Measurements from ENCODE around the gene ART1.
"Not testable (repeated sequence)": the region's sequence is repeated elsewhere in the genome, so short reads cannot be mapped to it uniquely, and the experiment has no call there.

The ART1 gene

DNA sequence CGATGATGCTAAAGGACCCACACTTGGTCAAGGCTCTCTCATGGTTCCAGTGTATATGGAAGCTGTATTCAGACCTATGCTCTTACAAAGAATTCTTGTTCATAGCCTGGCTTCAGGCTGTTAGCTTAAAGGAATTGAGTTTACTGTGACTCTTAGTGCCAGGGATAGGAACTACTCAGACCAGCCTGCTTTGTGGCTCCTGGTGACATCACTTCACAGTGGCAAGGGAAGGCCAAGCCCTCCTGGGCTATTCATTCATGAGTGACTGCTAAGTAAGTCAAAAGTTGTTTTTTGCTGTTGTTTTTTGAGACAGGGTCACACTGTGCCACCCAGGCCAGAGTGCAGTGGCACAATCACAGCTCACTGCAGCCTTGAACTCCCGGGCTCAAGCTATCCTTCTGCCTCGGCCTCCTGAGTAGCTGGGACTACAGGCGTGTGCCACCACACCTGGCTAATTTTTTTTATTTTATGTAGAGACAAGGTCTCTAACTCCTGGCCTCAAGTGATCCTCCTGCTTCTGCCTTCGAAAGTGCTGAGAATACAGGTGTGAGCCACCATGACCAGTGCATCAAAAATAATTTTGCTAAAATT is 12.8 kb upstream of the ART1 start:
- Histone ChIP-seq H3K27ac (ENCODE audit: low read depth, low read length, severe bottlenecking) (no peak overlapping the region), H3K4me1 (ENCODE audit: control insufficient read depth, insufficient read depth, low read length, poor library complexity, severe bottlenecking) (no peaks in the 10 kb centered on the region), H3K36me3 (ENCODE audit: control insufficient read depth, insufficient read depth, low read length) (no peaks in the 10 kb centered on the region), H3K9me3 (ENCODE audit: control insufficient read depth, low read length) (no peaks in the 10 kb centered on the region), H3K4me3 (ENCODE audit: extremely low read depth, insufficient read depth, low read length, poor library complexity, severe bottlenecking) (no peak overlapping the region)
- 88 to 100% methylated on average over 4 of the region's 5 CpGs for whole genome bisulfite sequencing, 2 experiments (ENCODE audit: insufficient coverage in 2 of 2)

DNA sequence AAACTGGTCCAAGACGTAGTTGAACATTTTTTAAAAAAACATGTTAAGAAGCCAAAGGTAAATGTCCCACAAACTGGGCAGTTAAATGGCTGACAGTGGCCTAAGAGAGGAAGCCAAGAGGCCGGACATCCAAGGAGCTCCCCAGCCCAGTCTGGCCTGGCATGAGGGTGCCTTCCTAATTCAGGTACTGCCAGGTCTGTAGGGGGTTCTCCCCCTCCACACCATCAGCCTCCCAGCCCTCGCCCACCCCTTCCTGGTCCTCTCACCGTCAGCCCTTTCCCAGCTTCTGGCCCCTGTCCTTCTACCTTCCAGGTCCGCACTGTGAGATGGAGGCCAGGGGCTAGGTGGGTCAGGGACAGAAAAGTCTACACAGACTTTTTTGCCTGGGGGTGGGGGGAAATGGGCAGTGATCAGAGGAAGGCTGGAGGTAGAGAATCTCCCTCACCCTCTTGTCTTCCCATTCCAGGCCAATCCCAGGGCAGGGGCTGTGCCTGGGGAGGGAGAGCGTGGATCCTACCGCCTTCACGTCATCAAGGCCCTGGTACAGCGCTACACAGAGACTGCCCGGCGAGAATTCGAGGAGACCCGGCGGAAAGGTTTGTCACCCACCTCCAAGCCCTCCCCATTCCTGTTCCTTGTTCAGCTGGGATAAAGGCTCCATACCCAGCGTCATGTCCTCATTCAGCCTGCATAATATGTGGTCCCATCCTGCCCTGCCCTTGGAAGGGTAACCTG is 9.1 kb upstream of the ART1 start:
- no peak overlapping the region for H3K27ac ChIP-seq (ENCODE audit: low read depth, low read length, severe bottlenecking)
- H3K36me3 ChIP-seq (ENCODE audit: control insufficient read depth, insufficient read depth, low read length): no peaks in the 10 kb centered on the region
- whole genome bisulfite sequencing, 2 experiments (ENCODE audit: insufficient coverage in 2 of 2): 97 to 98% methylated on average over 11 to 14 of the region's 15 CpGs
- H3K9me3 ChIP-seq (ENCODE audit: control insufficient read depth, low read length): no peaks in the 10 kb centered on the region
- no peaks in the 10 kb centered on the region for H3K4me1 ChIP-seq (ENCODE audit: control insufficient read depth, insufficient read depth, low read length, poor library complexity, severe bottlenecking)
- H3K4me3 ChIP-seq (ENCODE audit: extremely low read depth, insufficient read depth, low read length, poor library complexity, severe bottlenecking): no peak overlapping the region

DNA sequence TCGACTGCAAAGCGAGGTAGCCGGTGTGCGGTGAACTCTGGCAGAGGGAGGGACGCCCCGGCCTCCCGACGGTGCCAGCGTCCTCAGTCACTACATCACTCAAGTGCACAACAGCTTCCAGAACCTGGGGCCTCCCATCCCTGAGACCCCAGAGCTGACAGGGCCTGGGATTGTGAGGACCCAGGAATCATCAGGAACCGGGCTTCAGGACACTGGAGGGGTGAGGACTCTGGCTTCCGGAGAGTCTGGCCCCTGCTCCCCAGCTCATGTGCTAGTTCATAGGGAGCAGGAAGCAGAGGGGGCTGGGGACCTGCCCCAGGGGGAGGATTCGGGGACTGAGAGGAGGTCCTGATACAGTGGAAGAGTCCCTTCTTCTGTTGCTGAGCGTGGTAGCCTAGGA is 7.7 kb upstream of the ART1 start:
- H3K9me3 ChIP-seq (ENCODE audit: control insufficient read depth, low read length): no peaks in the 10 kb centered on the region
- WGBS, 2 experiments (ENCODE audit: insufficient coverage in 2 of 2): 83 to 89% methylated on average over 10 to 12 of the region's 13 CpGs
- H3K27ac ChIP-seq (ENCODE audit: low read depth, low read length, severe bottlenecking): no peak overlapping the region
- no peaks in the 10 kb centered on the region for H3K4me1 ChIP-seq (ENCODE audit: control insufficient read depth, insufficient read depth, low read length, poor library complexity, severe bottlenecking)
- no peaks in the 10 kb centered on the region for H3K36me3 ChIP-seq (ENCODE audit: control insufficient read depth, insufficient read depth, low read length)
- H3K4me3 ChIP-seq (ENCODE audit: extremely low read depth, insufficient read depth, low read length, poor library complexity, severe bottlenecking): no peak overlapping the region

DNA sequence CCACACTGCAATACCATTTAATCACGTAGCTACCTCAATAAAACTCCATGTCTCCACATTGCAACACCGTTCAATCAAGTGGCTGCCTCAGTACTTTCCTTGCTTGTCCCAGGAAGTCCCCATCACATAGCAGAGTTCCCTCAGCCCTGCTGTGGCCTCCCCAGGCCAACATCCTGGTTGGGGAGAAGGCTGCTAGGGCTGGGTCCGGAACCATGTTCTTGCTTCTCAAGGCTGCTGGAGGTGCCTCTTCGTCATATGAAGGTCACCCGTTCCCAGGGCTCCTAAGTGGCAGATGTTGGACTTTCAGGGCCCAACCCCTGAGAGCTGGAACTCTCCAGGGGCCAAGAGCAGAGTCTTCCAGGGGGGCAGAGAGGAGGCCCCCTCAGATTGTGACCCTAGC is 6.4 kb upstream of the ART1 start:
- H3K27ac ChIP-seq (ENCODE audit: low read depth, low read length, severe bottlenecking): no peak overlapping the region
- no peaks in the 10 kb centered on the region for H3K4me1 ChIP-seq (ENCODE audit: control insufficient read depth, insufficient read depth, low read length, poor library complexity, severe bottlenecking)
- no peak overlapping the region for H3K4me3 ChIP-seq (ENCODE audit: extremely low read depth, insufficient read depth, low read length, poor library complexity, severe bottlenecking)
- H3K36me3 ChIP-seq (ENCODE audit: control insufficient read depth, insufficient read depth, low read length): no peaks in the 10 kb centered on the region
- H3K9me3 ChIP-seq (ENCODE audit: control insufficient read depth, low read length): no peaks in the 10 kb centered on the region
- 83 to 94% methylated on average over 5 of the region's 5 CpGs for WGBS, 2 experiments (ENCODE audit: insufficient coverage in 2 of 2)

DNA sequence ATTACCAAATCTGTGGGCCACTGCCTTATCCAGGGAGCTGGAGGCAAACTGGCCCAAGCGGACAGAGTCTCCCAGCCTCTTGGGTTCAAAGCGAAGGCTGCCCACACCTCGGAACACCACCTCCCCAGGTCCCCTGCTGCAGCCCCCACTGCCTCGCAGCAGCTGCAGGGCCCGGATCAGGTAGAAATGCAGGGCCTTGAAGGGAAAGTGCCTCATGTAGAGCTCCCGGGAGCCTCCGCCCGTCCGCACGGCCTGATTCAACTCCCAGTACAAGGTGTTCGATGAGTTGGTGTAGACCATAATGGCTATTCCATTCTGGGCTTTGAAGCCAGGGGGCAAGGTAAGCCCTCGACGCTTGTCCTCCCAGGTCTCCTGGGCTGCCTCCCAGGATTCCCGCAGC is 5.1 kb upstream of the ART1 start:
- Histone ChIP-seq H3K4me1 (ENCODE audit: control insufficient read depth, insufficient read depth, low read length, poor library complexity, severe bottlenecking) (no peaks in the 10 kb centered on the region), H3K9me3 (ENCODE audit: control insufficient read depth, low read length) (peaks cover 7% of the 10 kb centered on the region), H3K27ac (ENCODE audit: low read depth, low read length, severe bottlenecking) (no peak overlapping the region), H3K4me3 (ENCODE audit: extremely low read depth, insufficient read depth, low read length, poor library complexity, severe bottlenecking) (no peak overlapping the region), H3K36me3 (ENCODE audit: control insufficient read depth, insufficient read depth, low read length) (no peaks in the 10 kb centered on the region)
- WGBS, 2 experiments (ENCODE audit: insufficient coverage in 2 of 2): 96 to 98% methylated on average over 10 to 12 of the region's 14 CpGs

DNA sequence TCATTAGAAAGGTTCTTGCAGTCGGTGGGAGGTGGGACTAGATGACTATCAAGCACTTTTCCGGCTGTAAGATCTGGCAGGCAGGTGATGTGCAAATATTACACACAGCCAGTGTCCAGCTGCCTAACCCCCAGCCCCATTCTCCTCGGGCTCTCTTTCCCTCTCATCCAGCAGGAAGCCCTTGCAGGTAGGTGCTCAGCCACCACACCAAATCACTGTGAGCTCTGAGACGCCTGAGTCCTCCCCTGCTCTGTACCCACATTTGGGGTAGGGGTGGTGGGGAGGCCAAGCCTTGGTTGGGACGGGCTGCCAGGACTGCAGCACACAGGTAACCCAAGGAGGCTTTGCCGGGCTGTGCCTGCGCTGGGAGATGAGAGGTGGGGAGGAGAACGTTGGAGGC is 3.7 kb upstream of the ART1 start:
- Histone ChIP-seq H3K36me3 (ENCODE audit: control insufficient read depth, insufficient read depth, low read length) (no peaks in the 10 kb centered on the region), H3K4me3 (ENCODE audit: extremely low read depth, insufficient read depth, low read length, poor library complexity, severe bottlenecking) (peak overlapping the region; percentile 47)
- 46 to 67% methylated on average over 5 to 7 of the region's 8 CpGs for WGBS, 2 experiments (ENCODE audit: insufficient coverage in 2 of 2)

DNA sequence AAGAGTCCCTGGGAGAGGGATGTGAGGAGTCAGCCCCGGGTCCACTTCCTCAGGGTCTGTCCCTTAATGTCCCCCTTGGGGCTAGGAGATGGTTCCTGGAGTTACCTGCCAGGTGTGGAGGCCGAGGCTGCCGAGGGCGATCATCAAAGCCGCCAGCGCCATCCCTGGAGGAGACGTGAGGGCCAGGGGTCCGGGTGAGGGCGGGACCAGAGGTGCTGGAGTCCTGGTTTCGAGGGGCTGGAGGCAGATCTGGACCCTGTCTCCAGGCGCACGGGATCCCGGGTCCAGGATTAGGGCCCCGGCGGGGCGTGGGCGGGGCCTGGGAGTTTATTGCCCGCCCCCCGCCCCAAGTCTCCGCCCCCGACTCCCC is 3.2 kb upstream of the ART1 start, which contains the start of gene ART5:
ART5 (minus strand) TSS at position 292 of the 370 bp plus-strand sequence; CDS start at position 162, 130 bp downstream.
- Histone ChIP-seq H3K4me1 (ENCODE audit: control insufficient read depth, insufficient read depth, low read length, poor library complexity, severe bottlenecking) (no peaks in the 10 kb centered on the region), H3K27ac (ENCODE audit: low read depth, low read length, severe bottlenecking) (peak within 1 kb of the TSS; percentile 93), H3K36me3 (ENCODE audit: control insufficient read depth, insufficient read depth, low read length) (no peaks in the 10 kb centered on the region), H3K9me3 (ENCODE audit: control insufficient read depth, low read length) (peaks cover 10% of the 10 kb centered on the region), H3K4me3 (ENCODE audit: extremely low read depth, insufficient read depth, low read length, poor library complexity, severe bottlenecking) (peak within 1 kb of the TSS; percentile 47)
- WGBS, 2 experiments (ENCODE audit: insufficient coverage in 2 of 2): 19% methylated on average over 15 of the region's 21 CpGs; no CpG with 5 or more reads in 1 of the 2 experiments

More for the DNA sequence above, 3.7 kb upstream of the ART1 start:
- peaks cover 10% of the 10 kb centered on the region for H3K9me3 ChIP-seq (ENCODE audit: control insufficient read depth, low read length)
- no peak overlapping the region for H3K27ac ChIP-seq (ENCODE audit: low read depth, low read length, severe bottlenecking)
- H3K4me1 ChIP-seq (ENCODE audit: control insufficient read depth, insufficient read depth, low read length, poor library complexity, severe bottlenecking): no peaks in the 10 kb centered on the region

DNA sequence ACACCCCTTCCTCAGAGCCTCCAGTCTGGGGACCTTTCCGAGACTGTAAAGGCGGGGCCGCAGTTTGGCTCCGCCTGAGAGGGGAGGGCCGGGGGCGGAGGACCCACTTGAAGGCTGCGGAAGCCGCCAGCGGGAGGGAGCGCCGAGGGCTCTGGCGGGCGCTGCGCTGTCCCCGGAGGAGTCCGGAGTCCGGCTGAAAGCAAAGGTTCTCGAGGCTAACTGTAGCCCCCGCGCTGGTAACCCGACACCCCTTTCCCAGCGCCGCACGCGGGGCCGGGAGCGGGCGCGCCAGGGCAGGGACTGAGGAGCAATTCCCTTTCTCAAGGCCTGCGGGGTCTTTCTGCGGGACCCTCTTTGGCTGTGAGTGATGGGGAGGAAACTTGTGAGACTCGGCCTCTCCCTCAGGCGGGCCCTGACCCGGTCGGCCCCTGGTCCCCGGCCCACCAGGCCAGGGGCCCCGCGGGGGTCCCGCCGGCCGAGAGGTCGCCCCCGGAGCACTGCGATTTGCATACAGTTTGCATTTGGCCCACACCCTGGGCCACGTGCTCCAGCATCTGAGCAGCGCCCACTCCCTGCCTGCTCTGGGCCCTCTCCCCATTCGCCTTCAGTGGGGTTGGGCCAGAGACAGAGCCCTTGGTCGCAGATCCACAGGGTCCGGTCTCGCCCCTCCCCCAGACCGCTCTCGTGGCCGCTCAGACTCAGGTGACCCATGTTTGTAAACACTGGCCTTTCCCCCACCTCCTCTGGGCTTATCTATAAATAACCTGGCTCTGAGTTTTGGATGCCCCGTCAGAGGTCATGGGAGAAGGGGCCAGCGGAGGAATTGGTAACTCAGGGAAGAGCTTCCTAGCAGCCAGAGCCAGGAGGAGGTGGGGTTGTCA is 2.6 kb upstream of the ART1 start:
- Histone ChIP-seq H3K36me3 (ENCODE audit: control insufficient read depth, insufficient read depth, low read length) (no peaks in the 10 kb centered on the region), H3K4me1 (ENCODE audit: control insufficient read depth, insufficient read depth, low read length, poor library complexity, severe bottlenecking) (no peaks in the 10 kb centered on the region), H3K9me3 (ENCODE audit: control insufficient read depth, low read length) (peaks cover 10% of the 10 kb centered on the region), H3K27ac (ENCODE audit: low read depth, low read length, severe bottlenecking) (peak overlapping the region; percentile 93), H3K4me3 (ENCODE audit: extremely low read depth, insufficient read depth, low read length, poor library complexity, severe bottlenecking) (peak overlapping the region; percentile 47)
- WGBS, 2 experiments (ENCODE audit: insufficient coverage in 2 of 2): 0% methylated on average over 48 to 52 of the region's 55 CpGs

DNA sequence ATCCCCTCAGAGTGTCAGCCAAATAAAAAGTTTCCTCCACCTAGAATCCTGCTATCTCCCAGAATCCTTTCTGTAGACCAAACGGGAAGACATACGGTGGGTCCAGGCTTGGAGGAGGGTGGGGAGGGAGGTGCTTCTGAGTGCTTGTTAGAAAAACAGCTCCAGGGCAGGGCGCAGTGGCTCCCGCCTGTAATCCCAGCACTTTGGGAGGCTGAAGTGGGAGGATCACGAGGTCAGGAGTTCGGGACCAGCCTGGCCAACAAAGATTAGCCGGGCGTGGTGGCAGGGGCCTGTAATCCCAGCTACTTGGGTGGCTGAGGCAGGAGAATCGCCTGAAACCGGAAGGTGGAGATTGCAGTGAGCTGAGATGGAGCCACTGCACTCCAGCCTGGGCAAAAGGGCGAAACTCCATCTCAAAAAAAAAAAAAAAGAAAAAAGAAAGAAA is 1.8 kb upstream of the ART1 start:
- H3K4me3 ChIP-seq (ENCODE audit: extremely low read depth, insufficient read depth, low read length, poor library complexity, severe bottlenecking): peak overlapping the region; percentile 47
- WGBS, 2 experiments (ENCODE audit: insufficient coverage in 2 of 2): 55 to 59% methylated on average over 7 of the region's 11 CpGs

DNA sequence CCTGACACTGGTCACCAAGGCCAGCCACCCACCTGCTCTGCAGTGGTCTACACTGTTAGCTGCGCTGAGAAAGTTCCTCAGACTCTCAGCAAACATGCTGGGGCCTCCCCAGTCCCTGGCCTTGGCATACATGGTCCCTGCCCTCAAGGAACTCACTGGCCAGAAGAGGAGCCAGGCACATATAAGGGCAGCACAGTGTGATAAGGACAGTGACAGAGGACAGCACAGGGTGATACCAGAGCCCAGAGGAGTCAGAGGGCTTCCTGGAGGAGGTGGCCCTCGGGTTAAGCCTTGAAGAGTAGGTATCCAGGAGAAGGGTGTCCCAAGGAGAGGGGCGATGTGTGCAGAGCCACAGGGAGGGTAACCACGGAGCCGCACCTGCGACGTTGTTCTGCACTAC is 624 bp downstream of the ART1 start:
- Histone ChIP-seq H3K9me3 (ENCODE audit: control insufficient read depth, low read length) (peaks cover 10% of the 10 kb centered on the region), H3K36me3 (ENCODE audit: control insufficient read depth, insufficient read depth, low read length) (no peaks in the 10 kb centered on the region), H3K27ac (ENCODE audit: low read depth, low read length, severe bottlenecking) (no peak overlapping the region), H3K4me1 (ENCODE audit: control insufficient read depth, insufficient read depth, low read length, poor library complexity, severe bottlenecking) (no peaks in the 10 kb centered on the region), H3K4me3 (ENCODE audit: extremely low read depth, insufficient read depth, low read length, poor library complexity, severe bottlenecking) (no peak overlapping the region)
- 83 to 90% methylated on average over 7 of the region's 7 CpGs for WGBS, 2 experiments (ENCODE audit: insufficient coverage in 2 of 2)

More for the DNA sequence above, 1.8 kb upstream of the ART1 start:
- Histone ChIP-seq H3K27ac (ENCODE audit: low read depth, low read length, severe bottlenecking) (peak overlapping the region; percentile 93), H3K9me3 (ENCODE audit: control insufficient read depth, low read length) (peaks cover 10% of the 10 kb centered on the region)
- H3K4me1 ChIP-seq (ENCODE audit: control insufficient read depth, insufficient read depth, low read length, poor library complexity, severe bottlenecking); H3K36me3 ChIP-seq (ENCODE audit: control insufficient read depth, insufficient read depth, low read length): not testable (repeated sequence)
